Stimulated activated CD4-positive, alpha-beta T cell treated with anti-CD3 and anti-CD28 coated beads, Interleukin-15, amount 100 ng/mL, for 1 hour (primary cell): ENCODE results near the gene SMIM1.
"Not testable (repeated sequence)": the region's sequence is repeated elsewhere in the genome, so short reads cannot be mapped to it uniquely, and the experiment has no call there.

Experiments
- DNase-seq, 2 donors: peaks; one replicate each; pipeline ENCODE4 v3.0.0-alpha.2; 2020; ENCODE audit warnings: low read depth in 1 of 2, low spot score in 1 of 2

SMIM1 gene

GRCh38 chr1:3789421-3790300 lies 17.1 kb downstream of the SMIM1 start:
- DNase-seq: no peak

GRCh38 chr1:3790500-3790923 lies 18.0 kb downstream of the SMIM1 start:
- DNase-seq: no peak

- no peak for DNase-seq
These were observed 18.4 kb downstream of the SMIM1 start for GRCh38 chr1:3790952-3791351.

GRCh38 chr1:3795453-3796214 lies 23.1 kb downstream of the SMIM1 start:
- DNase-seq: no peak

GRCh38 chr1:3796215-3797061 lies 23.9 kb downstream of the SMIM1 start, which contains the start of gene LRRC47:
Gene LRRC47 (minus strand): TSS chr1:3796498. CDS start chr1:3796476, 22 bp downstream.
- peak; percentile 85 to 93 for DNase-seq

- no peak for DNase-seq
These were observed 27.6 kb downstream of the SMIM1 start for GRCh38 chr1:3799976-3800685.

GRCh38 chr1:3800795-3801194 lies 28.2 kb downstream of the SMIM1 start:
- DNase-seq: not testable (repeated sequence)

GRCh38 chr1:3803905-3804626 lies 31.5 kb downstream of the SMIM1 start:
- DNase-seq: no peak

GRCh38 chr1:3804627-3804944 lies 32.0 kb downstream of the SMIM1 start:
- not testable (repeated sequence) for DNase-seq

- DNase-seq: no peak
These were observed 32.5 kb downstream of the SMIM1 start for GRCh38 chr1:3805038-3805437.

- DNase-seq: no peak
These were observed 35.2 kb downstream of the SMIM1 start for GRCh38 chr1:3807769-3808168.

GRCh38 chr1:3809680-3810079 lies 37.1 kb downstream of the SMIM1 start:
- no peak for DNase-seq

GRCh38 chr1:3810149-3810761 lies 37.7 kb downstream of the SMIM1 start:
- DNase-seq: not testable (repeated sequence)

- no peak for DNase-seq
These were observed 39.0 kb downstream of the SMIM1 start for GRCh38 chr1:3811595-3811911.

GRCh38 chr1:3814065-3814464 lies 41.5 kb downstream of the SMIM1 start:
- no peak for DNase-seq

GRCh38 chr1:3814771-3815561 lies 42.4 kb downstream of the SMIM1 start:
- DNase-seq: no peak

GRCh38 chr1:3816331-3817137 lies 44.0 kb downstream of the SMIM1 start:
- DNase-seq: no peak

- DNase-seq: no peak
These were observed 44.7 kb downstream of the SMIM1 start for GRCh38 chr1:3817138-3817740.
